ENCODE data around the gene ZNF664.

The ZNF664 gene

GRCh38 chr12:124034297-124034696, 61.3 kb downstream of the ZNF664 start:
- DNase-seq (ENCODE audit: low read depth): no peak

- DNase-seq (ENCODE audit: low read depth): no peak
Measured at GRCh38 chr12:124035163-124035562, 62.1 kb downstream of the ZNF664 start.

GRCh38 chr12:124036171-124036598, 63.2 kb downstream of the ZNF664 start:
- no peak for DNase-seq (ENCODE audit: low read depth)

GRCh38 chr12:124036657-124037109, 63.7 kb downstream of the ZNF664 start:
- DNase-seq (ENCODE audit: low read depth): peak; percentile 4

GRCh38 chr12:124037331-124037730, 64.3 kb downstream of the ZNF664 start:
- no peak for DNase-seq (ENCODE audit: low read depth)

- no peak for DNase-seq (ENCODE audit: low read depth)
Measured at GRCh38 chr12:124039276-124039675, 66.3 kb downstream of the ZNF664 start.

GRCh38 chr12:124040291-124040690, 67.3 kb downstream of the ZNF664 start:
- no peak for DNase-seq (ENCODE audit: low read depth)

- no peak for DNase-seq (ENCODE audit: low read depth)
Measured at GRCh38 chr12:124040737-124041136, 67.7 kb downstream of the ZNF664 start.

- no peak for DNase-seq (ENCODE audit: low read depth)
Measured at GRCh38 chr12:124041907-124042306, 68.9 kb downstream of the ZNF664 start.

GRCh38 chr12:124044021-124044420, 71.0 kb downstream of the ZNF664 start:
- no peak for DNase-seq (ENCODE audit: low read depth)

GRCh38 chr12:124044809-124045321, 71.8 kb downstream of the ZNF664 start:
- DNase-seq (ENCODE audit: low read depth): no peak

- no peak for DNase-seq (ENCODE audit: low read depth)
Measured at GRCh38 chr12:124045671-124046455, 72.8 kb downstream of the ZNF664 start.

- DNase-seq (ENCODE audit: low read depth): no peak
Measured at GRCh38 chr12:124046456-124046740, 73.4 kb downstream of the ZNF664 start.

- DNase-seq (ENCODE audit: low read depth): no peak
Measured at GRCh38 chr12:124047045-124047566, 74.1 kb downstream of the ZNF664 start.

GRCh38 chr12:124049451-124050094, 76.6 kb downstream of the ZNF664 start:
- DNase-seq (ENCODE audit: low read depth): no peak

GRCh38 chr12:124053851-124054250, 80.8 kb downstream of the ZNF664 start:
- no peak for DNase-seq (ENCODE audit: low read depth)

GRCh38 chr12:124055066-124055465, 82.1 kb downstream of the ZNF664 start:
- no peak for DNase-seq (ENCODE audit: low read depth)

GRCh38 chr12:124057691-124058090, 84.7 kb downstream of the ZNF664 start:
- no peak for DNase-seq (ENCODE audit: low read depth)

- DNase-seq (ENCODE audit: low read depth): no peak
Measured at GRCh38 chr12:124059752-124060151, 86.7 kb downstream of the ZNF664 start.

Data from activated T-helper 1 cell treated with Interleukin-2 at 50 U/mL for 16 hours (primary cell).